ENCODE measurements around the gene TLR9. TPM values are rescaled to one million over a fixed set of nuclear protein-coding genes. Genes with fewer than 3 reads are reported as not detected.

Gene TLR9
- polyA plus RNA-seq, 1 experiment, result 0.07 TPM

DNA sequence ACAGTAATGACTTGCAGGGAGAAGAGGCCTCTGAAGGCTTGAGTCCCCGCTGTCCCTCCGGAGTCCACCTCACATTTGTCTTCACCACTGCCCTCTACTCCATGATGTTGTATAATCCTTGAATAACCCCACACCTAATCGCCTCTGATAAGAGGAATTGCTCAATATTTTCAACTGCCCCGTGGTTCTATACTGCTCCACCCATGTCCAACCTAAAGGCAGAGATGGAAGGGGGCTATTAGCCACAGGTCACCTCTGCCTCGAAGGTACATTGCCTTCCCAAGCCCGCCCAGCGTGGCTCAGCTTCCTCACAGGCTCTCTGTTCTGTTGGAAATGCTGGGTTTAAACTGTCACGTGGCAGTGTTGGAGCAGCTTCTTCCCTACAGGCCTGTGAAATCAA lies 12.4 kb downstream of the TLR9 start:
- no peak overlapping the region for H3K4me3 ChIP-seq (ENCODE audit: low read depth, low read length)
- TF ChIP-seq, protein P1, sequence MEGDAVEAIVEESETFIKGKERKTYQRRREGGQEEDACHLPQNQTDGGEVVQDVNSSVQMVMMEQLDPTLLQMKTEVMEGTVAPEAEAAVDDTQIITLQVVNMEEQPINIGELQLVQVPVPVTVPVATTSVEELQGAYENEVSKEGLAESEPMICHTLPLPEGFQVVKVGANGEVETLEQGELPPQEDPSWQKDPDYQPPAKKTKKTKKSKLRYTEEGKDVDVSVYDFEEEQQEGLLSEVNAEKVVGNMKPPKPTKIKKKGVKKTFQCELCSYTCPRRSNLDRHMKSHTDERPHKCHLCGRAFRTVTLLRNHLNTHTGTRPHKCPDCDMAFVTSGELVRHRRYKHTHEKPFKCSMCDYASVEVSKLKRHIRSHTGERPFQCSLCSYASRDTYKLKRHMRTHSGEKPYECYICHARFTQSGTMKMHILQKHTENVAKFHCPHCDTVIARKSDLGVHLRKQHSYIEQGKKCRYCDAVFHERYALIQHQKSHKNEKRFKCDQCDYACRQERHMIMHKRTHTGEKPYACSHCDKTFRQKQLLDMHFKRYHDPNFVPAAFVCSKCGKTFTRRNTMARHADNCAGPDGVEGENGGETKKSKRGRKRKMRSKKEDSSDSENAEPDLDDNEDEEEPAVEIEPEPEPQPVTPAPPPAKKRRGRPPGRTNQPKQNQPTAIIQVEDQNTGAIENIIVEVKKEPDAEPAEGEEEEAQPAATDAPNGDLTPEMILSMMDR (IDR thresholded peaks at IDR 0.05; ENCODE audit: insufficient read depth, low read depth, low read length), result no peak
- POLR2A ChIA-PET, result no interaction called here
- H3K27me3 ChIP-seq (ENCODE audit: control insufficient read depth, insufficient read depth, low read length), result no peaks in the 10 kb centered on the region
- CTCF ChIA-PET, result interaction anchor here (1.4 to 6.3 kb wide), 3 partner anchors 8 to 126 kb away, joined by 4 to 57 read pairs (median 4); no protein-coding TSS in a partner anchor
- peaks cover 41% of the 10 kb centered on the region for H3K36me3 ChIP-seq (ENCODE audit: control insufficient read depth, insufficient read depth, low read length)
- DNase-seq (ENCODE audit: low read depth), result no peak

DNA sequence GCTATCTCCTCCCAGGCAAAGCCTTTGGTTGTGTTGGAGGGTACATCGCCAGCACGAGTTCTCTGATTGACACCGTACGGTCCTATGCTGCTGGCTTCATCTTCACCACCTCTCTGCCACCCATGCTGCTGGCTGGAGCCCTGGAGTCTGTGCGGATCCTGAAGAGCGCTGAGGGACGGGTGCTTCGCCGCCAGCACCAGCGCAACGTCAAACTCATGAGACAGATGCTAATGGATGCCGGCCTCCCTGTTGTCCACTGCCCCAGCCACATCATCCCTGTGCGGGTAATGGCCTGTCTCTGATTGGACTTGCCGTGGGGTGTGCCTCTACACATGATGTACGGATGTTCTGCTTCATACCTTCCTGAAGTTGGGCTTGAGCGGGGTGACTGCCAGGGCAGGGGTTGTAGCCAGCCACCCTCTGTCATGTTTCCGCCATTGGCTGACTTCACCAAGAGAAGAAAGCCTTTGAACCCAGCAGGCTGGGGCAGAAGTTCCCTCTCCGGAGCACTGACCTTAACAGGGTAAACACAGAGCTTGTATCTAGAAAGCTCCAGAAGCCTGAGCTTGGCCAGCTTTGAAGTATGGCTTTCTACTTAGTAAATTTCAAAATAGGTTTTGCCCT lies 14.1 kb downstream of the TLR9 start:
- Histone ChIP-seq H3K4me3 (ENCODE audit: low read depth, low read length) (no peak overlapping the region), H3K36me3 (ENCODE audit: control insufficient read depth, insufficient read depth, low read length) (peaks cover 44% of the 10 kb centered on the region), H3K27me3 (ENCODE audit: control insufficient read depth, insufficient read depth, low read length) (no peaks in the 10 kb centered on the region)
- CTCF ChIA-PET, result interaction anchor here (6.3 kb wide), 1 partner anchor 10 kb away, joined by 57 read pairs; no protein-coding TSS in a partner anchor
- TF ChIP-seq, protein P1 (IDR thresholded peaks at IDR 0.05; ENCODE audit: insufficient read depth, low read depth, low read length), result no peak
- POLR2A ChIA-PET, result no interaction called here
- no peak for DNase-seq (ENCODE audit: low read depth)

DNA sequence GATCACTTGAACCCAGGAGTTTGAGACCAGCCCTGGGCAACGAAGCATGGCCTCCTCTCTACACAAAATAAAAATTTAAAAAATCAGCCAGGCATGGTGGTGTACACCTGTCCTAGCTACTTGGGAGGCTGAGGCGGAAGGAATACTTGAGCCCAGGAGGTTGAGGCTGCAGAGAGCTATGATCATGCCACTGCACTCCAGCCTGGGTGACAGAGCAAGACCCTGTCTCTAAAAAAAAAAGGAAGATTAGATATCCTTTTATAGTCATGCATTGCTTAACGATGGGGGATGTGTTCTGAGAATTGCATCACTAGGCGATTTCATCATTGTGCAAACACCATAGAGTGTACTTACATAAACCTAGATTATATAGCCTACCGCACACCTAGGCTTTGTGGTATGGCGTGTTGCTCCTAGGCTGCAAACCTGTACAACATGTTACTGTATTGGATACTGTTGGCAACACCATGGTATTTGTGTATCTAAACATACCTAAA lies 14.8 kb downstream of the TLR9 start:
- Histone ChIP-seq H3K4me3 (ENCODE audit: low read depth, low read length) (no peak overlapping the region), H3K27me3 (ENCODE audit: control insufficient read depth, insufficient read depth, low read length) (no peaks in the 10 kb centered on the region), H3K36me3 (ENCODE audit: control insufficient read depth, insufficient read depth, low read length) (peaks cover 41% of the 10 kb centered on the region)
- TF ChIP-seq, protein P1 (IDR thresholded peaks at IDR 0.05; ENCODE audit: insufficient read depth, low read depth, low read length), result no peak
- CTCF ChIA-PET, result interaction anchor here (6.3 kb wide), 1 partner anchor 11 kb away, joined by 57 read pairs; no protein-coding TSS in a partner anchor
- POLR2A ChIA-PET, result interaction anchor here (0.7 kb wide), 1 partner anchor 32 kb away, joined by 3 read pairs; no protein-coding TSS in a partner anchor
- DNase-seq (ENCODE audit: low read depth), result no peak

DNA sequence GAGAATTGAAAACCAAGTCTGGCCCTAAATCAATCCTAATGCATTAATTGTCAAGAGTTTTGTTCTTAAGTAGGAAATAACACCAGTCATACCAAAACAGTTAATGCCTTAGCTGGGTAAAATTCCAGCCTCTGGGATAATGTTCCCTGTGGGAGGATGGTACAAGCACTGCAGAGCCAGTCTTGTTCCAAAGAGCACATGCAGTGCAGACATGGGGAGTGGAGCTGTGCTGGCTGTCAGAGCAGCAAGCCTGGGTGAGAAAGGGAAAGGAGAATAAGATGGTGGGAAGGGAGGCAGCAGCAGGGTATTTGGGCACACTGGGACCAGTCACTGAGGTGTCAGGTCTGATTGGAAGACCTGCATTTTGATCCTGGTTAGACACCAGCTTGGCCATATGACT lies 15.4 kb downstream of the TLR9 start:
- Histone ChIP-seq H3K4me3 (ENCODE audit: low read depth, low read length) (no peak overlapping the region), H3K36me3 (ENCODE audit: control insufficient read depth, insufficient read depth, low read length) (peaks cover 40% of the 10 kb centered on the region), H3K27me3 (ENCODE audit: control insufficient read depth, insufficient read depth, low read length) (no peaks in the 10 kb centered on the region)
- no peak for DNase-seq (ENCODE audit: low read depth)
- ChIA-PET CTCF (interaction anchor here (6.3 kb wide), 1 partner anchor 11 kb away, joined by 57 read pairs; no protein-coding TSS in a partner anchor), POLR2A (interaction anchor here (0.6 to 0.7 kb wide), 2 partner anchors 32 to 67 kb away, joined by 3 read pairs; no protein-coding TSS in a partner anchor)
- TF ChIP-seq, protein P1 (IDR thresholded peaks at IDR 0.05; ENCODE audit: insufficient read depth, low read depth, low read length), result no peak

DNA sequence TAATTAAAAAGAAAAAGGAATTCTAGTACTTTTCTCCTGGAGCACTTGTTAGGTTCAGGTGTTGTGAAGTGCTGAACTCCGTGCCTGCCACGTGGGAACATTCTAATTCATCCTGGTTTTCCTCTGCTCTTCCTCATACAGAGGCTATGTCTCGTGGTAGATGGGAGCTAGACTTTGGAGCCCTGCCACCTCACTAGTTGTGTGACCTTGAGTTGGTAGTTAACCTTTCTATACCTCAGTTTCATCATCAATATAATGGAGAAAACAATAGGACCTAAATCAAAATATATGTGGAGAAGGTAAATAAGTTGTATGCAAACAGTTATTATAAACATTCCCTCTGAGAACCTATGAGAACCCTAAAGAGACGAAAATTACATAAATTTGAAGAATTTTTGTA lies 16.9 kb downstream of the TLR9 start:
- H3K27me3 ChIP-seq (ENCODE audit: control insufficient read depth, insufficient read depth, low read length), result no peaks in the 10 kb centered on the region
- POLR2A ChIA-PET, result no interaction called here
- TF ChIP-seq, protein P1 (IDR thresholded peaks at IDR 0.05; ENCODE audit: insufficient read depth, low read depth, low read length), result no peak

More for the DNA sequence above, 16.9 kb downstream of the TLR9 start:
- H3K4me3 ChIP-seq (ENCODE audit: low read depth, low read length), result no peak overlapping the region
- H3K36me3 ChIP-seq (ENCODE audit: control insufficient read depth, insufficient read depth, low read length), result peaks cover 33% of the 10 kb centered on the region
- CTCF ChIA-PET, result interaction anchor here (0.8 to 6.3 kb wide), 4 partner anchors 8 to 204 kb away, joined by 4 to 57 read pairs (median 5); no protein-coding TSS in a partner anchor
- no peak for DNase-seq (ENCODE audit: low read depth)
